Right renal pelvis (tissue), 4 donors: ENCODE data around the gene PRRT1B. TPM values are rescaled to one million over a fixed set of nuclear protein-coding genes. Genes with fewer than 3 reads are reported as not detected.
"Not testable (repeated sequence)": the region's sequence is repeated elsewhere in the genome, so short reads cannot be mapped to it uniquely, and the experiment has no call there.

ENCODE experiments used
- DNase-seq, 4 donors: peaks; one replicate each; pipeline ENCODE4 v3.0.0-alpha.2; 2013; ENCODE audit warnings: low read depth in 4 of 4, low spot score in 3 of 4, missing footprints in 1 of 4
- polyA plus RNA-seq, 4 donors: library from polyadenylated mRNA; unstranded; fragments of 120-200 nt; gene quantifications; one replicate each; pipeline ENCODE4 v1.2.1, GENCODE V29; 2013; ENCODE audit not compliant: insufficient read length in 4 of 4

Gene PRRT1B
- 1 to 10 TPM in 2 of 4 donors, under 1 TPM in 2; 0.71 to 1.4 (median 0.91) TPM for polyA plus RNA-seq

DNA sequence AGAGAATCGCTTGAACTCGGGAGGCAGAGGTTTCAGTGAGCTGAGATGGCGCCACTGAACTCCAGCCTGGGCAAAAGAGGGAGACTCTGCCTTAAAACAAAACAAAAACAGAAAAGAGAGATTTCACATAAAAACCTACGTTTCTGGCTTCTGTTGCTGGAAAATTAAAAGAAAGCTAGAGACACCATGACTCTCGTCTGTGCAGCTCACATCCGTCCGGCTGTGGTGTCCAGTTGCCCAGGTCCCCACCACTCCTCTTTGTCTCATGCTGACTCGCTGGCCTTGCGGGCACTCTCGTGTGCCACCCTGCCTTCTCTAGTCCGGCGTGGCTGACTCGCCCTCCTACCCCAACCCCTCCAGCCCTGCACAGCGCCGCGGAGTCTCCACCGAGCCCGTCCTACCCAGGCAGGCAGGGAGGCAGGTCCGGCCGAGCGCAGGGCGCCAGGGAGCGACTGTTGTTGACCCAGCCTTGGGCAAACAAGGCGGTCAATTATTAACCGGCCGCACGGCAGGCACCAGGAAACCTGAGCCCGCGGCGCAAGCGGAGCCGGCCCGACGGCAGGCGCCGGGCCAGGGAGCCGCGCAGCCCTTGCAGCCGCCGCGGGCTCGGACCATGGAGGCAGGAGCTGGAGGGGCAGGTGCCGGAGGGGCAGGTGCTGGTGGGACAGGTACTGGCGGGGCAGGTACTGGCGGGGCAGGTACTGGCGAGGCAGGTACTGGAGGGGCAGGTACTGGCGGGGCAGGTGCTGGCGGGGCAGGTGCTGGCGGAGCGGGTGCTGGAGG, at the start of gene PRRT1B:
Gene PRRT1B, plus strand, starts transcription at position 521 of the 783 bp plus-strand sequence. Its CDS starts 93 bp downstream, at position 614.
- DNase-seq: peak; percentile 59 to 78 (median 68)

- no peak for DNase-seq
Measured at GRCh38 chr9:131495785-131496184, 49.5 kb upstream of the PRRT1B start.

GRCh38 chr9:131496844-131497405, 48.4 kb upstream of the PRRT1B start:
- DNase-seq: no peak

GRCh38 chr9:131499254-131499767, 46.0 kb upstream of the PRRT1B start:
- no peak for DNase-seq

DNA sequence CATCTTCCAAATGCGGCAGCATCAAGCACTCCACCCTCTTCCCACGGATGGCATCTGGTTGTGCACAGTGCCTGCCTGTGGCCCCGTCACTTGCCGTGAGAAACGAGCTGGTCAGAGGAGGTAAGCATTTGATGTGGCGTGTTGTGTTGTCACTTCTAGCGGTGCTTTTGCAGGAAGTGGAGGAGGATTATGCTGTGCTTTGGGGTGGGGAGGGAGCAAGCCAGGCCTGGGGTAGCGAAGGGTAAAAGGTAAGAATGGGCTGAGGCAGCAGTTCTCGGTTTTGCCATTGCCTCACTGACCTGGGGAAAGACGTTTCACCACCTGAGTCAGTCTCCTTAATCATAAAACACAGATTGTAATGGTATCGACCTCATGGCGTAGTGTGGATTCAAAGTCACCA, 44.9 kb upstream of the PRRT1B start:
- no peak for DNase-seq

- no peak for DNase-seq
Measured at GRCh38 chr9:131500939-131501541, 44.3 kb upstream of the PRRT1B start.

GRCh38 chr9:131502781-131503625, 42.3 kb upstream of the PRRT1B start, which contains the start of gene POMT1:
POMT1 (plus strand) TSS chr9:131502918; CDS start chr9:131504219, 1,301 bp downstream.
- DNase-seq: peak; percentile 71 to 83 (median 74)

DNA sequence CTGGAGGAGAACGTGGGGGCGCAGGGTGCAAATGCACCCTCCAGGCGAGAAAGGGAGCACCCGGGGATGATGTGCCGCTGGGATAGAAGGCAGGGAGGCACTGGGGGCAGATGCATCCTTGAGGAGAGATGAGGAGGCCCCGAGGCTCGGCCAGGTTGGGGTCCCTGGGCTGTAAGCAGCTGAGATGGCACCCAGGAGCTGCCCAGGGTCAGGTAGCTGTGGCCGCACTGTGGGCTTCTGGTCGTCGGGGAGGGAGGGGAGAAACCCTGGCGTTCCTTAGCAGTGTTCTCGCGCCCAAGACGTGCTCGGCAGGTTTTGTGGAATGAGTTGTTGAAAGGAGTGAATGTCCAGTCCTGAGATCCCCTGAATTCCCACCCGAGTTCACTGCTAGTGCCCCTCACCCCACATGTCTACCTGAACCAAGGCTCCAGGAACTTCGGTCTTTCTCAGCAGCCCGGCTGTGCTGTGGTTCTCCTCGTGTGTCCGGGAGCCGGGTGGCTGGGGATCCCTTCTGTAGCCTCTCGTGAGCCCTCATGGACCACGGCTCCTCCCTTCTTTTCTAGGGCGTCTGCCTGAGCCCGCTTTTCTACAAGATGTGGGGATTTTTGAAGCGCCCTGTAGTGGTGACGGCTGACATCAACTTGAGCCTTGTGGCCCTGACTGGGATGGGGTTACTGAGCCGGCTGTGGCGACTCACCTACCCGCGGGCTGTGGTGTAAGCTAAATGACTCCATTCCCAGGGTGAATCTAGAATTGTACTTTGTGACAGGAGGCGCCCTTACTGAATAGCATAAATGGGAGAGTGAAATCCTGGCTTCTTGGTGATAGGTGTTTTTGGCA, 41.5 kb upstream of the PRRT1B start:
- no peak for DNase-seq

- no peak for DNase-seq
Measured at GRCh38 chr9:131505012-131505411, 40.3 kb upstream of the PRRT1B start.

DNA sequence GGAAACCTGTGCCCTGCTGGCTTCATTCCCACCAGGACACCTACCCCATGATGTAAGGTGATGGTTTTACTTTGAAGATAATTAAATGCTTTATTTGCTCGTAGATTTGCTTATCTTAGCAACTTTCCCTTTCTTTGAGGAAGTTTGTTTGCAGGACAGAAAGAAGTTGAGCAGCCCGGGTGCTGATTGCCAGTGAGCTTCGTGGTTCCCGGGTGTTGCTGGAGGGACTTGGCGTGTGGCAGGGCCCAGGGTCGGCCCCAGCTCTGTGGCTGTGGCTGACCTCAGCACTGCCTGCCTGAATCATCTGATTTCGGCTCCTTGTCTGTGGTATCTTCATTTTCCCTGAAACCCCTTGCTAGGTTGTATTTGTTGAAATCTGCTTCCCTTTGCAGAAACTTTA, 33.9 kb upstream of the PRRT1B start:
- no peak for DNase-seq

GRCh38 chr9:131511880-131512279, 33.4 kb upstream of the PRRT1B start:
- no peak for DNase-seq

DNA sequence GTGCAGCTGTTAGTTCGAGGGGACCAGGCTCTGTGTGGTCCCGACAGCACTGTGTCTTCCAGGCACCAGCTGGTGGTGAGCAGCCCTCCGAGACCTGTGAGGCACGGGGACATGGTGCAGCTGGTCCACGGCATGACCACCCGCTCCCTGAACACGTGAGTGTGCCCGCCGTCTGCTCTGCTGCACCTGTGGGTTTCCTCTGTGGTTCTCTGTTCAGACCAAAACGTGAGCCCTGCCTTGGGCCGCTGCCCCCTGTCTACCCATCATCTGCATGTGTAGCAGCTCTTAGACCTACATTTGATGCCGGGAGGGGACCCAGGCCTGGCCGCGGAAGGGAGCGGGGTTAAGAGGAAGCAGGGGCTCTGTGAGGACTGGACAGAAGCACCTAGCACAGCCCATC, 32.1 kb upstream of the PRRT1B start:
- no peak for DNase-seq

- not testable (repeated sequence) for DNase-seq
Measured at GRCh38 chr9:131515559-131516031, 29.7 kb upstream of the PRRT1B start.

DNA sequence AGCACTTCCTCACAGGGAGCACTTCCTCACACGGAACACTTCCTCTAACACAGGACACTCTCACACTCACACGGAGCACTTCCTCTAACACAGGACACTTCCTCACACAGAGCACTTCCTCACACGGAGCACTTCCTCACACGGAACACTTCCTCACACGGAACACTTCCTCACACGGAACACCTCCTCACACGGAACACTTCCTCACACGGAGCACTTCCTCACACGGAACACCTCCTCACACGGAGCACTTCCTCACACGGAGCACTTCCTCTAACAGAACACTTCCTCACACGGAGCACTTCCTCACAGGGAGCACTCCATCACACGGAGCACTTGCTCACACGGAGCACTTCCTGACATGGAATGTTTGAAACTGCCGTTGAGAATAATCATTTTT, 29.2 kb upstream of the PRRT1B start:
- DNase-seq: no peak

- DNase-seq: no peak
Measured at GRCh38 chr9:131516930-131517329, 28.4 kb upstream of the PRRT1B start.

- DNase-seq: no peak
Measured at GRCh38 chr9:131517761-131518190, 27.5 kb upstream of the PRRT1B start.

DNA sequence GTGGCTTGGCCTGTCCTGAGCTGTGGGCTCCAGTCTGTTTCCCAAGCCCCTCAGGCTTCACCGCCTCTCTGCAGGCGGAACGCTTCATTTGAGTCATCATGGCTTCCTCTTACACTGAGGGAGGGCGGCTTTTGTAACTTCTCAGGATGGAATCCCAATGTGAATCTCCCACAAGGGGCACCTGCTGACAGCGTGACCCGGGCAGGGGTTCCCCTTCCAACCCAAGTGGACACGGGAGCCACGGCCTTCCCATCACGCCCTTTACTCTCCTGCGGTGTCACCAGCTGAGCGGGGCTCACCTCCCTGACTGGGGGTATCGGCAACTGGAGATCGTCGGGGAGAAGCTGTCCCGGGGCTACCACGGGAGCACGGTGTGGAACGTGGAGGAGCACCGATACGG, 26.8 kb upstream of the PRRT1B start:
- no peak for DNase-seq

- no peak for DNase-seq
Measured at GRCh38 chr9:131520503-131520902, 24.8 kb upstream of the PRRT1B start.

GRCh38 chr9:131521203-131521602, 24.1 kb upstream of the PRRT1B start:
- DNase-seq: no peak
